ENCODE results near the gene SDK2. TPM values are rescaled to one million over a fixed set of nuclear protein-coding genes. Genes with fewer than 3 reads are reported as not detected.

Gene SDK2
- total and polyA plus RNA-seq, 9 of the 15 experiments (the other 6 are each of a cell fraction or from before 2014, with no cell fraction given) = 0.04 TPM; not detected in 8

GRCh38 chr17:73534209-73534909 is 109.9 kb downstream of the SDK2 start:
- ATAC-seq = no peak; the same call in 1 of the 3 replicates
- Histone ChIP-seq H3K79me2 (ENCODE audit: control insufficient read depth, insufficient read depth, low read length) (no peaks in the 10 kb centered on the region), H3K4me2 (ENCODE audit: insufficient read depth, low read length) (no peak overlapping the region), H3K9me1 (ENCODE audit: control insufficient read depth, insufficient read depth, low read length) (no peaks in the 10 kb centered on the region), H3K4me3 (no peak overlapping the region), H3K9me3 (replicated peaks; ENCODE audit: control insufficient read depth, insufficient read depth, low read depth, low read length) (no peaks in the 10 kb centered on the region), H3K4me1 (replicated peaks in 1 of 2; ENCODE audit: control insufficient read depth in 2 of 2, insufficient read depth in 2 of 2, low read length in 2 of 2) (no peaks in the 10 kb centered on the region), H3K36me3 (ENCODE audit: control insufficient read depth, insufficient read depth, low read length) (no peaks in the 10 kb centered on the region), H3K9ac (ENCODE audit: insufficient read depth in 1 of 2, low read depth in 2 of 2, low read length in 2 of 2) (no peak overlapping the region), H2AFZ (ENCODE audit: low read depth, low read length) (no peak overlapping the region), H3K27ac (ENCODE audit: extremely low read depth, low read depth, low read length) (no peak overlapping the region), H3K27me3 (ENCODE audit: control insufficient read depth in 2 of 2, insufficient read depth in 2 of 2, low read length in 2 of 2) (peaks cover 2 to 40% of the 10 kb centered on the region in 2 experiments; a peak in 3 of 5 replicates), H4K20me1 (replicated peaks; ENCODE audit: control insufficient read depth, insufficient read depth, low read length) (peaks cover under 1% of the 10 kb centered on the region; the same call in 1 of the 2 replicates)
- in situ Hi-C loops (cut with MboI) (no loop called here), intact Hi-C loops (cut with micrococcal nuclease) (no loop called here)
- ChIA-PET POLR2A (interaction anchor here (0.6 kb wide), 1 partner anchor 26 kb away, joined by 3 read pairs; no protein-coding TSS in a partner anchor), CTCF (ENCODE audit: low intra/inter-chr PET ratio) (no interaction called here)
- no peak for FAIRE-seq
- BruUV-seq (replicated peaks) = no TSS peak
- 0% methylated on average over 12 of the region's 15 CpGs for WGBS (ENCODE audit: insufficient coverage, low coverage, missing lambda C conversion rate)
- TF ChIP-seq, protein P1, sequence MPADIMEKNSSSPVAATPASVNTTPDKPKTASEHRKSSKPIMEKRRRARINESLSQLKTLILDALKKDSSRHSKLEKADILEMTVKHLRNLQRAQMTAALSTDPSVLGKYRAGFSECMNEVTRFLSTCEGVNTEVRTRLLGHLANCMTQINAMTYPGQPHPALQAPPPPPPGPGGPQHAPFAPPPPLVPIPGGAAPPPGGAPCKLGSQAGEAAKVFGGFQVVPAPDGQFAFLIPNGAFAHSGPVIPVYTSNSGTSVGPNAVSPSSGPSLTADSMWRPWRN (IDR thresholded peaks at IDR 0.05; ENCODE audit: low read depth) = no peak
- TF ChIP-seq ZNF23 (CRISPR knock-in tag; IDR thresholded peaks at IDR 0.05) = no peak
- TF ChIP-seq BCL6 (CRISPR knock-in tag; IDR thresholded peaks at IDR 0.05) = no peak
- TF ChIP-seq RNF2 (IDR thresholded peaks at IDR 0.05) = no peak
- TF ChIP-seq, protein P2, sequence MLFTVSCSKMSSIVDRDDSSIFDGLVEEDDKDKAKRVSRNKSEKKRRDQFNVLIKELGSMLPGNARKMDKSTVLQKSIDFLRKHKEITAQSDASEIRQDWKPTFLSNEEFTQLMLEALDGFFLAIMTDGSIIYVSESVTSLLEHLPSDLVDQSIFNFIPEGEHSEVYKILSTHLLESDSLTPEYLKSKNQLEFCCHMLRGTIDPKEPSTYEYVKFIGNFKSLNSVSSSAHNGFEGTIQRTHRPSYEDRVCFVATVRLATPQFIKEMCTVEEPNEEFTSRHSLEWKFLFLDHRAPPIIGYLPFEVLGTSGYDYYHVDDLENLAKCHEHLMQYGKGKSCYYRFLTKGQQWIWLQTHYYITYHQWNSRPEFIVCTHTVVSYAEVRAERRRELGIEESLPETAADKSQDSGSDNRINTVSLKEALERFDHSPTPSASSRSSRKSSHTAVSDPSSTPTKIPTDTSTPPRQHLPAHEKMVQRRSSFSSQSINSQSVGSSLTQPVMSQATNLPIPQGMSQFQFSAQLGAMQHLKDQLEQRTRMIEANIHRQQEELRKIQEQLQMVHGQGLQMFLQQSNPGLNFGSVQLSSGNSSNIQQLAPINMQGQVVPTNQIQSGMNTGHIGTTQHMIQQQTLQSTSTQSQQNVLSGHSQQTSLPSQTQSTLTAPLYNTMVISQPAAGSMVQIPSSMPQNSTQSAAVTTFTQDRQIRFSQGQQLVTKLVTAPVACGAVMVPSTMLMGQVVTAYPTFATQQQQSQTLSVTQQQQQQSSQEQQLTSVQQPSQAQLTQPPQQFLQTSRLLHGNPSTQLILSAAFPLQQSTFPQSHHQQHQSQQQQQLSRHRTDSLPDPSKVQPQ (CRISPR knock-in tag; IDR thresholded peaks at IDR 0.05; ENCODE audit: borderline replicate concordance) = no peak
- no peak for TF ChIP-seq PURB (CRISPR knock-in tag; IDR thresholded peaks at IDR 0.05; ENCODE audit: low read depth)
- no peak for TF ChIP-seq ZNF766 (CRISPR knock-in tag; conservative IDR thresholded peaks at IDR 0.05)
- TF ChIP-seq, protein P3, sequence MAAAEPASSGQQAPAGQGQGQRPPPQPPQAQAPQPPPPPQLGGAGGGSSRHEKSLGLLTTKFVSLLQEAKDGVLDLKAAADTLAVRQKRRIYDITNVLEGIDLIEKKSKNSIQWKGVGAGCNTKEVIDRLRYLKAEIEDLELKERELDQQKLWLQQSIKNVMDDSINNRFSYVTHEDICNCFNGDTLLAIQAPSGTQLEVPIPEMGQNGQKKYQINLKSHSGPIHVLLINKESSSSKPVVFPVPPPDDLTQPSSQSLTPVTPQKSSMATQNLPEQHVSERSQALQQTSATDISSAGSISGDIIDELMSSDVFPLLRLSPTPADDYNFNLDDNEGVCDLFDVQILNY (CRISPR knock-in tag; IDR thresholded peaks at IDR 0.05) = no peak
- no peak for TF ChIP-seq NCOA6 (IDR thresholded peaks at IDR 0.05)
- no peak for TF ChIP-seq ZBTB11 (CRISPR knock-in tag; IDR thresholded peaks at IDR 0.05)
- DNase-seq (ENCODE audit: extremely low read depth in 1 of 4, low spot score in 3 of 4) = no peak

Measured in K562 (cell line).